GM21619 (cell line): ENCODE data around the gene RPS29.
"Not testable (repeated sequence)": the region's sequence is repeated elsewhere in the genome, so short reads cannot be mapped to it uniquely, and the experiment has no call there.

ENCODE experiments used
- ATAC-seq: cut with Tn5 transposase; IDR thresholded peaks from one replicate; pipeline ENCODE4 v1.9.1; 2021; ENCODE audit not compliant: unreplicated experiment

RPS29 gene

DNA sequence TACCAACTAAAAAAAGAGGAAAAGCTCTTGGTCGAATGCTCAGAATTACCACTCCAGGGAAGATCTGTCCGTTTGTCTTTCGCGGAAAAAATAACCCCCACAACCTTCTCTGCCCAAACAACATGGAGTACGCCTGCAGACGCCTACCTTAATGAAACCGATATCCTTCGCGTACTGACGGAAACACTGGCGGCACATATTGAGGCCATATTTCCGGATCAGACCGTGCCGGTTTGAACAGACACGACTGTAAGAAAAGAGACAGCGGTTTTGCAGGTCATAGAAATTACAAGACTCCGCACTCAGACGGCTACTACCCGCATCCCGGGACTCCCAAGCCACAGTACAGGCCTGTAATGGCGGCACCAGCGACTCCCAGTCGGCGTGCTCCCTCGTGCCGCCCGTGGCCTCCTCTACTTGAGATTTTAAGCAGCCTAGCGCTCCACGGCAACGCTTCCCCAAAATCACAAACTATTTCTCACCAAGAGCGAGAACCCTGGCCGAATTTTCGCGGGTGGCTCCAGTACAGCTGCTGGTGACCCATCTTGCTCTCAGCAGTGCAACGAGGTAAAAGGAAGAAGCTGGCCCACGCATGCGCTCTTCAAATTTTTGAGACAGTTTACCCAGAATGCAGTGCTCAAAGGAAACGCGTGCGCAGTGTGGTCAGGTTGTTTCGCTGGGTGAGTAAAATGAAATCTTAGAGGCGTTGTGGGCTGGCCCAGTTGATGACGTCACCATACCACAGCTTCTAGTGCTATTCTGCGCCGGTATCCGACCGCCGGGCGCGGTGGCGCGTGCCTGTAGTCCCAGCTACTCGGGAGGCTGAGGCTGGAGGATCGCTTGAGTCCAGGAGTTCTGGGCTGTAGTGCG is at the start of gene RPS29:
RPS29 (minus strand) TSS at position 578 of the 870 bp plus-strand sequence; CDS start at position 544, 34 bp downstream.
- ATAC-seq, result peak; percentile 87

DNA sequence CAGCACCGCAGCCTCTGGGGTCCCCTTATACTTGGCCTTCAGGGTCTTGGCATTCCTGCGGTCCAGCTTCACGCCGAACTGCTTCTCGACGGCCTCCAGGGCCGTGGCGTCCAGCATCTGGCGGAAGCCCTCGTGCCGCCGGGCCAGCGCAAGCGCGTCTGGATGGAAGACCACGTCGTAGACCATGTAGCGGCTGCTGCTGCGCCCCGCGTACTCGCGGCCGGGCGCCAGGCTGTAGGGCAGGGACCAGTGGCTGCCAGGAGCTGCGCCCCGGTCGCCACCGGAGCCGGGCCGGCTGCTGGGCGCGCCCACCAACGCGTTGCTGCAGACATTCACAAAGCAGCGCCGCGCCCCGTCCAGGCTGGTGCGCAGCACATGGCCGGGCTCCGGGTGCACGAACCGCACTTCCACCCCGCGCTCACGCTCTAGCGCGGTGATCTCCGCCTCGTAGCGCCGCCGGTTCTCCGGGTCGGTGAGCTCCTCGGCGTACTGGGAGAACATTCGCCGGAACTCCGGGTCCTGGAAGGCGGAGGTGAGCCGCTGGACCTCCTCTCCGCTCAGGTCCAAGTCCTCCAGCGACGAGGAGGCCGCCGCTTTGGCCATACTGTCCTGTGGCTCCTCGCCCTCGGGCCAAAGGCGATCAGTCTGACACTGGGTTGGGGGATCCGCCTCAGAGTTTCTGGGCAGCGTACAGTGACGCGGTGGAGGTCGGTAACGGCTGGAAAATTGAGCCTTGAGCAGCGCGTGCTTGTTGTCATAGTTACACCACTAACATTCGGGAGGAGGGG is 48.6 kb upstream of the RPS29 start, which contains the start of gene DNAAF2:
DNAAF2 (minus strand) TSS at position 698 of the 788 bp plus-strand sequence; CDS start at position 603, 95 bp downstream.
- ATAC-seq, result peak; percentile 23

DNA sequence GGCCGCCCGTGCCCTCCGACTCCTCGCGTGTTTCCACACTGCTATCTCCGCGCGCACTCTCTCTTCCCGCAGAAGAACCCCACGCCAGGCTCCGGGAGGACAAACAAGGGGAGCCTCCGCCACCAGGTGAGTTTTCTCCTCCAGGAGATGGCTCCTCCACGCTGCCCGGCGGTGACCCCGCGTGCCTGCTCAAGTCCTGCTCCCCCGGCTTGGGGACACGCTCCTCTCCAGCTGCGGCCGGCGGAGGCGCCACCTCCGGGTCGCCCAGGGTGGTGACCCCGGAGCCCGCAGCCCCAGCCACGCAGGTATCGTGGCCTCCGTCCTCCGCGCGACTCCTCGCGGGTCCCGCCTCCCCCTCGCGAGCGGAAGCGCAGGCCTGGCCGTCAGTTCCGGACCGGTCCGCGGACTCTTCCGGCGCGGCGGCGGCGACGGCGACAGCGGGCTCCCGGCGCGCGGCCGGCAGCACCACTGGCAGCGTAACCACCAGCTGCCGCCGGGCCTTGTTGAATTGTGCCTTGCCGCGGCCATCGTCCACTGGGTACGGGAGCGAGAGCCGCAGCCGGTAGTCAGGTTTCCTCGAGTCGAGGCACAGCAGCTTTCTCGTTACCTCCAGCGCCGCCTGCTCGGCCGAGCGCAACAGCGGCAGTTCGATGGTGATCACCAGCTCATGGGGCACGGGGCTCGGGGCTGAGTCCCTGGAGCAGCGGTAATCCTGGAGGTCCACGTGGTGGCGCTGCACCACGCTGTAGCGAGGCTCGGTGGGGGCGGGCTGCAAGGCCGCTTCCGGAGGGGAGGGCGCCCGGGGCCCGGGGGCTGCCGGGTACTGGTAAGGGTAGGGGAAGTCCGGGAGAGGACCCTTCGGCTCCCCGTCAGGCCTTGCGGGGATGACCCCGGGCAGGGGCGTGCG is 47.7 kb upstream of the RPS29 start:
- ATAC-seq, result peak; percentile 74

DNA sequence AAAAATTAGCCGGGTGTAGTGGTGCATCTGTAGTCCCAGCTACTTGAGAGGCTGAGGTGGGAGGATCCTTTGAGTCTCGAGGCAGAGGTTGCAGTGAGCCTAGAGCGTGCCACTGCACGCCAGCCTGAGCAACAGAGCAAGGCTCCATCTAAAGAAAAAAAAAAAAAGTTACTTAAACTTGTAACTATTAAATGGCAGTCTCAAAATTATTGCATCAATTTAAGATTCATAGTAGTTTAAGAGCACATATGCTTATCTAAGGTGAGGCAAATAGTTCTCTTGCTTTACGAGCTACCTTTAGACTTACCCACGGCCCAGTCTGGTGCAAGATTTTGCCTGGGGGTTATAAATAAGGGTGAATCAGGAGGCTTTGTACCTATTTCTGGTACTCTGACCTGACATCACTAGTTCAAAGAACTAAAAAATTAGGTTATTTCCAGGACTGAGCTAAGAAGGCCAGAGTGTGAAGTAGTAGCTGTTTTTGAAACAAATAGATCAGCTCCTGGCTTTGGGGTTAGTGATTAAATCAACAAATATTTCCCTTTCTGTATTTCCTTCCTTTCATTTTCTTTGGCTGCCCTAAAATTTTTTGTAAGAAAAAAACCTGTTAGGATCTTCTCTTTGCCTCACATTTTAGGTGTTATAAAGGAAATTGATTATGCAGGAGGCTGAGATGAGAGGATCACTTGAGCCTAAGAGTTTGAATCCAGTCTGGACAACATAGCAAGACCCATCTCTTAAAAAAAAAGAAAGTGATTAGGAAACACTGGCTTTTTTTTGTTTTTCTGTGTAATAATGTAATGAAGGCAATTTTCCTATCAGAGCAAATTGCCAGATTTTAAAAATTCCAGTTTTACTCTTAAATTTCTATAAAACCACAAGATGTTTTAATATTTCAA is 38.0 kb upstream of the RPS29 start:
- no peak for ATAC-seq

DNA sequence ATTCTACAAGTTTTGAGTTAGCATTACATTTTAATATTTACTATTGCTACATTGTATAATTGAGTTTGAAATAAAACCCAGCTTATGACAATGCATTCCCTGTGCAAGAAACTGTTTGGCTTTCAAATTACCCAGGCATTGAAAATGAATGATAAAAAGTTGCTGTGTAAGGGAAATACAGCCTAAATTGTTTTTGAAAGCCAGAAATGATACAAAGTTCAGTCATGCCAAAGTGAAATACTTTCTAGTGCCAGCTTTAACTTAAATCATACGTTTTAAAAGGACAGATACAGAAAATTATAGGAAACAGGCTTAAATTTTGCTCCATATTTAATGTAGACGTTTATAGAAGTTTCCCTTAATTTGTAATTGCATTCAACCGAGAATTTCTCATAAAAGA is 37.2 kb upstream of the RPS29 start:
- ATAC-seq, result no peak

DNA sequence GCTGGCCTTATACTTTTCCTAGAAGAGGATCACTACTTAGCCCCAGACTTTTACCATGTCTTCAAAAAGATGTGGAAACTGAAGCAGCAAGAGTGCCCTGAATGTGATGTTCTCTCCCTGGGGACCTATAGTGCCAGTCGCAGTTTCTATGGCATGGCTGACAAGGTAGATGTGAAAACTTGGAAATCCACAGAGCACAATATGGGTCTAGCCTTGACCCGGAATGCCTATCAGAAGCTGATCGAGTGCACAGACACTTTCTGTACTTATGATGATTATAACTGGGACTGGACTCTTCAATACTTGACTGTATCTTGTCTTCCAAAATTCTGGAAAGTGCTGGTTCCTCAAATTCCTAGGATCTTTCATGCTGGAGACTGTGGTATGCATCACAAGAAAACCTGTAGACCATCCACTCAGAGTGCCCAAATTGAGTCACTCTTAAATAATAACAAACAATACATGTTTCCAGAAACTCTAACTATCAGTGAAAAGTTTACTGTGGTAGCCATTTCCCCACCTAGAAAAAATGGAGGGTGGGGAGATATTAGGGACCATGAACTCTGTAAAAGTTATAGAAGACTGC is 35.9 kb upstream of the RPS29 start:
- ATAC-seq, result no peak

DNA sequence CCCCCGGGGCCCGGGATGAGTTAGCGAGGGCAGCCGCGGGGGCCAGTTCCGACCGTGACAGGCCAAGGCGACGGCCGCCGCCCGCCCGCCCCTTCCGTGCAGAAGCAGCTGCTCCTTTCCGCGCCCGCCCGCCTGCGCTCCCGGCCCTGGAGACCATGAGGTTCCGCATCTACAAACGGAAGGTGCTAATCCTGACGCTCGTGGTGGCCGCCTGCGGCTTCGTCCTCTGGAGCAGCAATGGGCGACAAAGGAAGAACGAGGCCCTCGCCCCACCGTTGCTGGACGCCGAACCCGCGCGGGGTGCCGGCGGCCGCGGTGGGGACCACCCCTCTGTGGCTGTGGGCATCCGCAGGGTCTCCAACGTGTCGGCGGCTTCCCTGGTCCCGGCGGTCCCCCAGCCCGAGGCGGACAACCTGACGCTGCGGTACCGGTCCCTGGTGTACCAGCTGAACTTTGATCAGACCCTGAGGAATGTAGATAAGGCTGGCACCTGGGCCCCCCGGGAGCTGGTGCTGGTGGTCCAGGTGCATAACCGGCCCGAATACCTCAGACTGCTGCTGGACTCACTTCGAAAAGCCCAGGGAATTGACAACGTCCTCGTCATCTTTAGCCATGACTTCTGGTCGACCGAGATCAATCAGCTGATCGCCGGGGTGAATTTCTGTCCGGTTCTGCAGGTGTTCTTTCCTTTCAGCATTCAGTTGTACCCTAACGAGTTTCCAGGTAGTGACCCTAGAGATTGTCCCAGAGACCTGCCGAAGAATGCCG is 35.1 kb upstream of the RPS29 start:
- peak; percentile 25 for ATAC-seq

DNA sequence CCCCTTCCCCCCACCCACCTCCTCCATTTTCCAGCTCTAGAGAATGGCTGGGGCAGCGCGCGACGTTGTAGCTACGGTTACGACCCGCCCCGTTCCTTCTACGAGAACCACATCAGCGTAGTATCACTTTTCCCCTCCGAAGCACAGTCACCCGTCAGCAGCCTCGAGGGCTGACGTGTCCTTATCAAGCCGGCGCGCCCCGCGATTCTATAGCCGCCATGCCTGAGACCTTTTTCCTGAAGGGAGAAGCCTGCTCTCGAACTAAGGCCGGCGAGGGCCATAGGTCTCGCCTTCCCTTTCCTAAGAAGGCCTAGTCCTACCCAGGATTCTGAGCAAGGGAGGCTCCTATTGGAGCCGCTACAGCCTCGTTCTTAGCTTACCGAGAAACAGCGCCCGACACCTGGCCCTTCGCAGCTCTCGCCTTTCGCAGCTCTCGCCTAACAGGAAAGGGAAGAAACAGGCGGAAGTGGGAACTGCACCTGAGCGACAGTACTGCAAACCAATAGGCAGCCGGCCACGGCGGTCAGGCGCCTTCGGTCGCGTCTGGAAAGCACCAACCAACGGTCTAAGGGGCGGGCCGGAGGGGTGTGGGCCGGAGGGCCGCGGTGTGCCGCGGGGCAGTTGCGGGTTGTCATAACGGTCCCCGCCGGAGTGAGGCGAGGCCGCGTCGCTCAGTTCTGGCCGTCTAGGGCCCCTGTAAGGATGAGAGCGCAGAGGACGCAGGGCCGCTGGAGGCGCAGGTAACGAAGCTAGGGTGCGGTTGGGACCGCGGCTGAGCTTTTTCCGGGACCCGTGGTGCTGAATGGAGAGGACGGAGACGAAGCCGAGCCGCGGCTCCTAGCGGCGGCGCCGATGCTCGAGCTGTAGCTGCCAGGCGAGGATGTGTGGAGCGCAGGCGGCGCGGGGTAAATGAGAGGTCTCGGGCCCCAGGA is 34.3 kb upstream of the RPS29 start, which contains the start of the genes MGAT2 and RPL36AL:
MGAT2 (plus strand) TSS at position 618 of the 932 bp plus-strand sequence. CDS start 470 bp downstream, outside the sequence.
RPL36AL (minus strand) TSS at position 445 of the 932 bp plus-strand sequence. CDS start 1,522 bp downstream, outside the sequence.
- ATAC-seq, result peak; percentile 94

DNA sequence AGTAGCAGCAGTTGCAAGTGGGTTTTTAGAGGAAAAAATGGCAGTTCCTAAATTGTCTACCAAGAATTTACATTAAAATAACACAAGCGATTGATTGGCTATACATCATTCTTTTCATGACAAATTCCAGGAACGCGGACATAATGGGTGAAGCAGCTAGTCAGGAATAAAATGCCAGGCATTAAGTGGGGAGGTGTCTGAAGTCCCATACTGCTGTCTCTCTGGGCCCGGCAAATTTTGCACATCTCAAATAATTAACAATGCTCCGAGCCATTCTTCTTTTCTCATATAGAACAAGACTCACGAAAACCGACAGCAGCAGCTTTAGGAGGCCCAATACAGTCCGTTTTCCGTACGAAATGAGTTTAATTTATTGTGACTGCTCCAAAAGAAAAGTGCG is 33.5 kb upstream of the RPS29 start:
- ATAC-seq, result no peak

DNA sequence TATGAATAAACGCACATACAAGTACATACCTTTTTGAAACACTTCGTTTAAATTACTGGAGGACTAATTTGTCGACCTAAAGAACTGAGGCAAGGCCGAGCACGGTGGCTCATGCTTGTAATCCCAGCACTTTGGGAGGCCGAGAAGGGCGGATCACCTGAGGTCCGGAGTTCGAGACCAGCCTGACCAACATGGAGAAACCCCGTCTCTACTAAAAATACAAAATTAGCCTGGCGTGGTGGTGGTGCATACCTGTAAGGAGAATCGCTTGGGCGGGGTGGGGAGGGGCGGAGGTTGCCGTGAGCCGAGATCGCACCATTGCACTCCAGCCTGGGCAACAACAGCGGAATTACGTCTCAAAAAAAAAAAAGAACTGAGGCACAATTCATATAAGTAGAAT is 33.1 kb upstream of the RPS29 start:
- not testable (repeated sequence) for ATAC-seq

DNA sequence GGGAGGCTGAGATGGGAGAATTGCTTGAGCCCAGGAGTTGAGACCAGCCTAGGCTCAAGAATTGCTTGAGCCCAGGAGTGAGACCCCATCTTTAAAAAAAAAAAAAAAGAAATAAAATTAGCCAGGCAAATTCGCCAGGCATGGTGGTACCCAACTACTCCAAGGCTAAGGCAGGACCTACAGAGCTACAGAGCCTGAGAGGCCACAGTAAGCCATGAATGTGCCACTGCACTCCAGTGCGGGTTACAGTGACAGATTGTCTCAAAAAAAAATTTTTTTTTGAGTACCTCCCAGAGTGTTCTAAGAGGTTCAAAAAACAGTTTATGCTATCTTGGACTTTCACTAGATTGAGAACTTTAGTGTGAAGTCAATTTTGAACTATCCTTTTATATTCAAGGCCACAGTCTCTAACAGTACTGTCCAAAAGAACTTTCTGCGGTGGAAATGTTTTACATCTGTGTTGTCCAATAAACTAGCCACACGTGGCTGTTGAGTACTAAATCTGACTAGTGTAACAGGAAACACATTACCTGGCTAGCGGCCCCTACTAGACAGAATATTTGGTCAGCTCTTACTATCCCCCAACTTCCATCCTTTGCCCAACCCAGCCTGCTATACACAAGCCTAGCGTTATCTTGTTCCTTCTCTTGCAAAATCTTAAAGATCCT is 31.8 kb upstream of the RPS29 start:
- no peak for ATAC-seq

DNA sequence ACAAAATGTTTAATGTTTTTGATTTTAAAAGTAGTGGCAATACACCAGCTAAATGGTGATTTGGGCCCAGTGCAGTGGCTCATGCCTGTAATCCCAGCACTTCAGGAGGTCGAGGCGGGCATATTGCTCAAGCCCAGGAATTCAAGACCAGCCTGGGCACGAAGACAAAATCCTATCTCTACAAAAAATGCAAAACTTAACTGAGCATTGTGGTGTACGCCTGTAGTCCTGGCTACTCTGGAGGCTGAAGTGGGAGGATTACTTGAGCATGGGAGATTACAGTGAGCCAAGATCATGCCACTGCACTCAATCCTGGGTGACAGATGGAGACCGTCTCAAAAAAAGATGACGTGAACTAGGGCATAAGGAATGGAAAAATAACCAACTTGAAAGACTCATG is 29.6 kb upstream of the RPS29 start:
- ATAC-seq, result no peak

DNA sequence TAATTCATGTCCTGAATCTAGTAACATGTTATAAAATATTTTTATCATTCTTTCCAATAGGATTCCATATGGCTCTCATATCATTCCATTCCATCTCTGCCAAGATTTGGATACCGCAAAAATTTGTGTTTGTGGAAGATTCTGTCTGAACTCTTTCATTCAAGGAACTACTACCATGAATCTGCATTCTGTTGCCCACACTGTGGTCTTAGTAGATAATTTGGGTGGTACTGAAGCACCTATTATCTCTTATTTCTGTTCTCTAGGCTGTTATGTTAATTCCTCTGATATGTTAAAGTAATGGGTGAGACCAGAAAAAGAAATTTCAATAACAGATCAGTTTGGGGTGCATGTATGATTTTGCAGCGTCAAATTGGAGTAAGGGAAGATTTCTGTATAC is 28.0 kb upstream of the RPS29 start:
- no peak for ATAC-seq

DNA sequence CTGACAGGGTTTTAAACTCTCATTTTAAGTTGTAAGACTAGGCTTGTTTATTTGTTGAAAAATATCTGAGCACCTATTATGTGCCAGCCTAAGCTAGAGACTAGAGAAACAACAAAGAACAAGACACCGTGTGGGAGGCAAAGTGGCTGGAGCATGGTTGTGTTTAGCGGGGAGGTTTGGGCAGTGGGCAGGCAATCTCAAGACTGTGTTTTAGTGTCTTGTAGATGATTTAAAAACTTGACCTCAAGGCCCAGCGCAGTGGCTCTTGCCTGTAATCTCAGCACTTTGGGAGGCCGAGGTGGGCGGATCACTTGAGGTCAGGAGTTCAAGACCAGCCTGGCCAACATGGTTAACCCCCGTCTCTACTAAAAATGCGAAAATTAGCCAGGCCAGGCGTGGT is 26.5 kb upstream of the RPS29 start:
- ATAC-seq, result no peak

DNA sequence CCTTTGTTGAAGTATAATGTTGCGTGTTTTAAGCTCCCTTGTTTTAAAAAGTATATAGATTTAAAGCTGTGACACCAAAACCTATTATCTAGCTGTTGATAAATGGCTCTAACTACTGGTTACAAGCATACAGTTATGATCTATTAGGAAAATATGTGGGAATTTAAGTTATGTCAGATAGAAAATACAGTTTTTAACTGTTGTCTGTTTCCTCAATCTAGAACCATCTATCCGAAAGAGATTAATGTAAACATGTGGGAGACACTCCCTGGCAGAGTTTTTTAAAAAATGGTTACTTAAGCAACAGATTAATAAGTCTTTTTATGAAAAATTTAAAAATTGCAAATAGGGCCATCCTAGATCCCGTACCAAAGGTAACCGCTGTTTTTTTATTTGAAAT is 26.1 kb upstream of the RPS29 start:
- ATAC-seq, result no peak

DNA sequence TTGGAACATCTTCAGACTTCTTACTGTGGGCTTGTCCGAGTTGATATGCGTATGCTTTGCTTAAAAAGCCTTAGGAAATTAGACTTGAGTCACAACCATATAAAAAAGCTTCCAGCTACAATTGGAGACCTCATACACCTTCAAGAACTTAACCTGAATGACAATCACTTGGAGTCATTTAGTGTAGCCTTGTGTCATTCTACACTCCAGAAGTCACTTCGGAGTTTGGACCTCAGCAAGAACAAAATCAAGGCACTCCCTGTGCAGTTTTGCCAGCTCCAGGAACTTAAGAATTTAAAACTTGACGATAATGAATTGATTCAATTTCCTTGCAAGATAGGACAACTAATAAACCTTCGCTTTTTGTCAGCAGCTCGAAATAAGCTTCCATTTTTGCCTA is 21.4 kb upstream of the RPS29 start:
- no peak for ATAC-seq
